MV-4-11 (cell line): ENCODE measurements around the gene GDF15.
"Not testable (repeated sequence)": the region's sequence is repeated elsewhere in the genome, so short reads cannot be mapped to it uniquely, and the experiment has no call there.

Experiments
- DNase-seq: peaks from one replicate; lab custom pipeline; 2025; lab: John Stamatoyannopoulos, UW

Gene GDF15

DNA sequence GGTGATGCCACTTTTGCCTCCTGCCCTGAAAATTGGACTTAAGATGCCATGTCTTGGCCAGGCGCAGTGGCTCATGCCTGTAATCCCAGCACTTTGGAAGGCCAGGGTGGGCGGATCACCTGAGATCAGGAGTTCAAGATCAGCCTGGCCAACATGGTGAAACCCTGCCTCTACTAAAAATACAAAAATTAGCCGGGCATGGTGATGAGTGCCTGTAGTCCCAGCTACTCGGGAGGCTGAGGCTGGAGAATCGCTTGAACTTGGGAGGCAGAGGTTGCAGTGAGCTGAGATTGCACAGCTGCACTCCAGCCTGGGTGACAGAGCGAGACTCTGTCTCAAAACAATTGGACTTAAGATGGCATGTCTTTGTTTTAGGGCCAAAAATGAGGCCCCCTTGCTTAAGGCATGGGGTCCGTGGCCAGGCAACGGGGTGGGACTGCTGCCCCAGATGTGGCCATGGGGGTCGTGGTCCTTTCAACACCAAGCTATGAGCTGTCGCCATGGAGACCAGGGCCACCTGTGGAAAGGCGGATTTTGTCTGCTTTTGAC is 21.6 kb upstream of the GDF15 start:
- DNase-seq, result not testable (repeated sequence)

DNA sequence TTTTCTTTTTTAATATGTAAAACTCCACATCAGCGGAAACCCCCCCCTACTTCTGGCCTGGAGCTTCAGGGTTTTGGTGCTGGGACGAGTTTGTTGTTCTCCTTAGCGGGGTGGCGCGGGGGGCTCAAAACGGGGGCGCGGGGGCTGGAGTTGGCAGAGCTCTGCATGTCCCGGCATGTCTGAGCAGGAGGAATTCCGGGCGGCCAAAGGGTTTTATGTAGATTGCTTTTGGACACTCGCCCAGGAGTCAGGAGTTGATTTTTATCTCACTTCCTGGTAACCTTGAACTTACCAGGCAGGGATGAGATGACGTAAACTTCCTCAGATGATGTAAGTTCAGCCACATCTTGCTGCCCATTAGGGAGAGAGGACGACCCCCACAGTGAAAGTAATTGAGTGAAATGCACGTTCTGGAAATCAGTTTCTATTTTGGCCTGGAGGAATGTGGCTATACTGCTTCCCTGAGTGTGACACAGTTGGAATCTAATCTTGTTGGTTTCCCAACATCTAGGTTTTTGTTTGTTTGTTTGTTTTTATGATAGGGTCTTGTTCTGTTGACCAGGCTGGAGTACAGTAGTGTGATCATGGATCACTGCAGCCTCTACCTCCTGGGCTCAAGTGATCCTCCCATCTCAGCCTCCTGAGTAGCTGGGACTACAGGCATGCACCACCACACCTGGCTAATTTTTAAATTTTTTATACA is 21.0 kb upstream of the GDF15 start:
- peak; percentile 96 for DNase-seq

DNA sequence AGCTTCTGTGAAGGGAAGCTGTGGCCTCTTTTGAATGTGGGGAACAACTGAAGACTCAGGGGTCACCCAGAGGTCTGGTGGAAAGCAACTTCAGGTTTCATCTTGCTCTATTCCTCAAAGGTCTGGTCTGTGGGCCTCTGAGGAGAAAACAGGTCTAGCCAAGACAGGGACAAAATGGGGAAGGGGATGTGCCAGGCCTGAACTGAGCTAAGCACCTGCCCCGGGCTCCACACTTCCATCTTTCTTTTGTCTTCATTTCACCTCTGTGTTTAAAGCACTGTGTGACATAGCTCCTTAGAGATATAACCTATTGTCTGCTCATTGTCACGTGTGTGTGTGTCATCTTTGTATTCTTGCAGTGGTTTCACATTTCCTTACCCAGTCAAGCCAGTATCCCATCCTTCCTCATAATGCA is 19.9 kb upstream of the GDF15 start:
- DNase-seq, result peak; percentile 69

DNA sequence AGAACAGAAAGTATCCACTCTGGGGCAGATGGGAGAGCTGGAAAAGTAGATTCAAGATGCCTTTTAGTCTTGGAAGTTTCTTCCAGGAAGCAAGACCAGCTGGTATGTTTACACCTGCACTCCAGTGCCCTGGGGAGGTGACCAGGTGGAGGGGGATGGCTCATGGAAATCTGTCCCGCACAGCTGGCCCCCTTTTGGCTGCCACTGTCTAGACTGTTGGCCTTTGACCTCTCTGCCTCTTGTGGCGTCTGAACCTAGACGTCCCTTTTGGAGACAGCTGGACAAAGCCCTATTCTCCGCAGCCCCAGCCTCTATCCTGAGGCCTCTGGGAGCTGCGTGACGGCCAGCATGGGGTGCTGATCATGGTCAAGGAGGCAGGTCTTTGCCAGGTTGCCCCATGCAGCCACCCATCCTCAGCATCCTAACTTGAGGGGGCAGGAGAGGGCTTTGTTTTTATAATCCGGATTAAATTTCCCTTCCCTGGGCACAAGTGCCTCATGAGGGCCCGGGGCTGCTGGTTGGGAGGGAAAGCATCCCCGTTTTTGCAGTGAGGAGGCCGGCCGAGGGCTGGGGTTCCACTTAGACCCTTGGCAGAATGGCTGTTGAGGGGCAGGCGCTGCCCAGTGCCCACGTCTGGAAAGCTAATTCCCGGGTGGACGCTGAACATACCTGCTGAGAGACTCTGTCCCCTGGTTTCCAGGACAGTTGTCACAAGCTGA is 17.3 kb upstream of the GDF15 start:
- DNase-seq, result no peak

DNA sequence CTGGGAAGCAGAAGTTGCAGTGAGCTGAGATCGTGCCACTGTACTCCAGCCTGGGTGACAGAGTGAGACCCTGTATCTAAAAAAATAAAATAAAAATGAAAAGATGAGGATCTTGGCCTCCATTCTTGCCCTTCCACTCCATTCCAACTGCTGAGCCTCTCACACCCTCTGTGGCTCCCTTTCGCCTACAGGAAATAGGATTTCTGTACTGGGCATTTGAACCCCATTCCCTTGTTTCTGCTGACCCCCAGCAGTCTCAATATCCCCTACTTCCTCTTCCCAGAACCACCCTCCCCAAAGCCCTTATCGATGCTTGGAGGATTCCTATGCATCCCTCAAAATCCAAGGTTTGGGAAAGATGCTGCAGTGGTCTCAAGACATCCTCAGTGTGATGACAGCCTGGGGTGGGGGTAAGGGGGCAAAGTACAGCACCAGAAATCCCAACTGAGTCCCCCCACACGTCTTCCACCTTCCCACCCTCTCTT is 12.5 kb upstream of the GDF15 start:
- no peak for DNase-seq

DNA sequence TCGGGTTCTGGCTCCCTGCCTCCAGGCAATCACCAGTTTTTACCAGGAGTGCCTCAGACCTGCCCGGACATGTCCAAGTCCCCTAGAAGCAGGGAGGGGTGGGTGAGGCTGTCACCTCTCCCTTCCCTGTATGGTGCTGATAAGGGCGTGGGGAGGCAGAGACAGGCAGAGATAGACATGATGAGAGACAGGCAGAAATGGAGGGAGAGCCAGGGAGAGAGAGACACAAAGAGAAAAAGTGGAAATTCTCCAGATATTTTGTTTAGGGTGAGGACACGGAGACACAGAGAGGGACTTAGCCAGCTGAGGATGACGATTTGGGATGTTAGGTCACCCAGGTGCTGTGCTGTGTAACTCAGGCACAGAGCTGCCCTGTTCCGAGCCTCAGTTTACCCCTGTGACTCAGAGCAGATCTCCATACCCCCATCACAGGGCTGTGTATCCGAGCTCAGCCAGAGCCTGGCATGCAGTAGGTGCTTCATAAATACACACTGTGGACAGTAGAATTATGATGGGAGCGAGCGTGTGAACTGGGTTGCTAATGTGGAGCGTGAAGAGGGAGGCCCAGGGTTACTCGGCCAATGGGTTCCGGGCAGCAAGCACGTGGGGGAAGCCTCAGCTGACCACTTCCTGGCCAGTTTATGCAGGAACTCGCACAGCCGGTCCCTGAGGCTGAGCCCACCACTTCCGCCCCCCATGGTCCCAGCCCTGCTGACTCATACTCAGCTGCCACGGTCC is 11.9 kb upstream of the GDF15 start:
- DNase-seq, result peak; percentile 99

DNA sequence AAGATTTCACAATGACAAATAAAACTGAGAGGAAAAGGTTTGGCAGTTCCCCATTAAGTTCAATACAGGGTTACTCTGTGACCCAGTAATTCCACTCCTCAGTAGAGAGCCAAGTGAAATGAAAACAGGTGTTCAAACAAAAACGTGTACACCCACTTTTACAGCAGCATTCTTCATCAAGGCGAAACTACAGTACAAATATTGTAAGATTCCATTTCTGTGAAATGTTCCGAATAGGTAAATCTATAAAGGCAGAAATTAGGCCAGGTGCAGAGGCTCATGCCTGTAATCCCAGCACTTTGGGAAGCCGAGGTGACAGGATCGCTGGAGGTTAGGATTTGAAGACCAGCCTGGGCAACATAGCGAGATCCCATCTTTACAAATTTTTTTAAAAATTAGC is 8.9 kb upstream of the GDF15 start:
- DNase-seq, result no peak

DNA sequence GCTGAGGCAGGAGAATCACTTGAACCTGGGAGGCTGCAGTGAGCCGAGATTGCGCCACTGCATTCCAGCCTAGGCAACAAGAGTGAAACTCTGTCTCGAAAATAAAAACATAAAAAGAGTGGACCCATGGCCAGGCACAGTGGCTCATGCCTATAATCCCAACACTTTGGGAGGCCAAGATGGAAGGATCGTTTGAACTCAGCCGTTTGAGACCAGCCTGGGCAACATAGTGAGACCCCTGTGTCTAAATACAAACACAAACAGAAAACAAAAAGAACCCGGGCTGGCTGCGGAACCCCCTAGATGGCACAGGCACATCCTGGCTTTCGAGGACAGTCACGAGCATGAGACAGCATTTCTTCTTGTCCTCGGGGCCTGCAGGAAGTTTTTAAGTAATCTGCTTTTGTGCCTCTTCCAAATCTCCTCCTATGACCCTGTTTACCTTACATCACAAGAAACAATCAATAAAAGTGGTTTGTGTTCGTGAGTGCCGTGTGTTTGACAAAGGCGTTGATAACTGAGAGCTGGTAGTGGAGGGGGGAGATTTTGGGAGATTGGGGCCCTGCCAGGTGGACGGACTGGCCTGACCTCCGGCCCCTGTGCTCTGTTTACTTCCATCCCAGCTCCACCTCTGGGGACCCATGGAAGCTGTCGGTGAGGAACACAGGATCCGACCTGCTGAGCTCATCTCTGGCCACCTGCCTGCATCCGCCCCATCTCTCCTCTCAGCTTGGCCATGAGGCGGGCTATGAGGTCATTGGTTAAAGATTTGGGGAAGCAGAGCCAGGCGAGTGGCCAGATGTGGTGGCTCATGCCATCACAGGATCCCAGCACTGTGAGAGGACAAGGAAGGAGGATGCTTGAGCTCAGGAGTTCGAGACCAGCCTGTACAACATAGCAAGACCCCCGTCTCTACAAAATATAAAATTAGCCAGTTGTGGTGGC is 5.9 kb upstream of the GDF15 start:
- DNase-seq, result peak; percentile 68

DNA sequence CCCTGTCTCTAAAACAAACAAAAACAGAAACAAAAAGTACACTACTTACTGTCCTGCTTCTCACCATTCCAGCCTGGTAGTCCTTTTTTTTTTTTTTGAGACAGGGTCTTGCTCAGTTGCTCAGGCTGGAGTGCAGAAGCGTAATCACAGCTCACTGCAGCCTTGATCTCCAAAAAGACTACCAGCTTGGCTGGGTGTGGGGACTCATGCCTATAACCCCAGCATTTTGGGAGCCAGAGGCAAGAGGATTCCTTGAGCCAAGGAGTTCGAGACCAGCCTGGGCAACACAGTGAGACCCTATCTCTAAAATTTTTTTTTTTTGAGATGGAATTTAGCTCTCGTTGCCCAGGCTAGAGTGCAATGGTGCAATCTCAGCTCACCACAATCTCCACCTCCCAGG is 5.1 kb upstream of the GDF15 start:
- no peak for DNase-seq

DNA sequence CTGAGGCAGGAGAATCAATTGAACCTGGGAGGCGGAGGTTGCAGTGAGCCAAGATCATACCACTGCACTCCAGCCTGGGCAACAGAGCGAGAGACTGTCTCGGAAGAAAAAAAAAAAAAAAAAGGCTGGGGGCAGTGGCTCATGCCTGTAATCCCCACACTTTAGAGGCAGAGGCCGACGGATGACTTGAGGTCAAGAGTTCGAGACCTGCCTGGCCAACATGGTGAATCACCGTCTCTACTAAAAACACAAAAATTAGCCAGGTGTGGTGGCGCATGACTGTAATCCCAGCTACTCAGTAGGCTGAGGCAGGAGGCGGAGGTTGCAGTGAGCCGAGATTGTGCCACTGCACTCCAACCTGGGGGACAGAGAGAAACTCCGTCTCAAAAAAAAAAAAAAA is 2.3 kb upstream of the GDF15 start:
- DNase-seq, result not testable (repeated sequence)

DNA sequence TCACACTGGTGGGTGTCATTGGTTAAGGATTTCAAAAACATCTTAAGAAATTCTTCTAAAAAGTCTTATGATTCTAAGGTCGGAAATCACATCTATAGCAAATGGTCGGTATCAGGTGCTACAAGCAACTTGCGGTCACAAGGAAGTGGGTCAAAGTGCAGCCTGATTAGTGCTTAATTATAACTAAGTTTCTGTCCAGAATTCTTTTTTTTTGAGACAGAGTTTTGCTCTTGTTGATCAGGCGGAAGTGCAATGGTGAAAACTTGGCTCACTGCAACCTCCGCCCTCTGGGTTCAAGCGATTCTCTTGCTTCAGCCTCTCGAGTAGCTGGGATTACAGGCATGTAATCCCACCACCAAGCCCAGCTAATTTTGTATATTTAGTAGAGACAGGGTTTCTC is 1.2 kb upstream of the GDF15 start:
- no peak for DNase-seq

DNA sequence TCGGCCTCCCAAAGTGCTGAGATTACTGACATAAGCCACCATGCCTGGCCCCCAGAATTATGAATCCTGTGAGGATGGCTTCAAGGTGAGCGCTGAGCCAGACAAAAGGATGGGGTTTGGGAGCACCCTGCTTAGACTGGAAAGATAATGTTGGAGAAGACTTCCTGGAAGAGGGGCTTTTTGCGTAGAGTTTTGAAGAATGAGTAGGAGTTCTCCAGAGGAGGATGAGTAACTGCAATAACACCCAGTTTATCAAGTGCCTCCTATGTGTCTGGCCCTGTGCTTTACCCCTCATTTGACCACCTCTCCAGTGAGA is 641 bp upstream of the GDF15 start:
- no peak for DNase-seq

DNA sequence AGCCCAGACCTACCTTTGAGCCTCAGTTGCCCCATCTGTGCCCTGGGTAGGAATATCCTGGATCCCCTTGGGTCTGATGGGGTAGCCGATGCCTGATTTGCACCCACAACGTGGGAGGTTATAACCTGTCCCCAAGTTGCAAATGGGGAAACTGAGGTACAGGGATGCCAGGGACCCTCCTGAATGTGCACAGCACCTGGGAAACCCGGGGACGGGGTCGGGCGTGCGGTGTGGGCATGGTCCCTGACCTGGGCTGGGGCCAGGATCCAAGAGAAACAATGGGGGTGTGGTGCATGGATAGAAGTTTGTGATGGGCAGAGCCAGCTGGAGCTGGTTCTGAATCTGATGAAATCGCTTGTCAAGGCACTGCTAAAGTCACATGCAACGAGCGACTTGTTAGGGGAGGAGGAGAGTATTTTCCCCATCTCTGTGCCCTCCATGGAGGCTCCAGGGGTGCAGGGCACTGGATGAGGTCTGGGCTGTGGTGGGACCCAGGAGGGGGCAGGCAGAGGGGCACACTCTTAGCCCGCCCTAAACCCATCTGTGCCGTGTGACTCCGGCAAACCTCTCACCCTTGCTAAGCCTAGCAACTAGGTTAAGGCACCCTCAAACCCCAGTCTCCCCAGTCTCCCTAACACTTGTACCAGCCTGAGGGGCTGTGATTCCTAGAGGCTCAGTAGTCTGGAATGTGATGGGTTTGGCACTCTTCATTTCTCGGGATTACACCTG is 749 bp downstream of the GDF15 start:
- no peak for DNase-seq

DNA sequence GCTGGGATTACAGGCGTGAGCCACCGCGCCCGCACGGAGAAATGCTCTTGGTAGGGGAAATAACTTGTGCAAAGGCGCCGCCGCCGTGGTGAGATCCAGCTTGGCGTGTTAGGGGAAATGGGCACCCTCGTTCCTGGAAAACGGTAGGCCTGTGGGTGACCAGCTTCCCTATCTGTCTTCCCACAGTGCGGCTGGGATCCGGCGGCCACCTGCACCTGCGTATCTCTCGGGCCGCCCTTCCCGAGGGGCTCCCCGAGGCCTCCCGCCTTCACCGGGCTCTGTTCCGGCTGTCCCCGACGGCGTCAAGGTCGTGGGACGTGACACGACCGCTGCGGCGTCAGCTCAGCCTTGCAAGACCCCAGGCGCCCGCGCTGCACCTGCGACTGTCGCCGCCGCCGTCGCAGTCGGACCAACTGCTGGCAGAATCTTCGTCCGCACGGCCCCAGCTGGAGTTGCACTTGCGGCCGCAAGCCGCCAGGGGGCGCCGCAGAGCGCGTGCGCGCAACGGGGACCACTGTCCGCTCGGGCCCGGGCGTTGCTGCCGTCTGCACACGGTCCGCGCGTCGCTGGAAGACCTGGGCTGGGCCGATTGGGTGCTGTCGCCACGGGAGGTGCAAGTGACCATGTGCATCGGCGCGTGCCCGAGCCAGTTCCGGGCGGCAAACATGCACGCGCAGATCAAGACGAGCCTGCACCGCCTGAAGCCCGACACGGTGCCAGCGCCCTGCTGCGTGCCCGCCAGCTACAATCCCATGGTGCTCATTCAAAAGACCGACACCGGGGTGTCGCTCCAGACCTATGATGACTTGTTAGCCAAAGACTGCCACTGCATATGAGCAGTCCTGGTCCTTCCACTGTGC is 2.4 kb downstream of the GDF15 start:
- peak; percentile 91 for DNase-seq

DNA sequence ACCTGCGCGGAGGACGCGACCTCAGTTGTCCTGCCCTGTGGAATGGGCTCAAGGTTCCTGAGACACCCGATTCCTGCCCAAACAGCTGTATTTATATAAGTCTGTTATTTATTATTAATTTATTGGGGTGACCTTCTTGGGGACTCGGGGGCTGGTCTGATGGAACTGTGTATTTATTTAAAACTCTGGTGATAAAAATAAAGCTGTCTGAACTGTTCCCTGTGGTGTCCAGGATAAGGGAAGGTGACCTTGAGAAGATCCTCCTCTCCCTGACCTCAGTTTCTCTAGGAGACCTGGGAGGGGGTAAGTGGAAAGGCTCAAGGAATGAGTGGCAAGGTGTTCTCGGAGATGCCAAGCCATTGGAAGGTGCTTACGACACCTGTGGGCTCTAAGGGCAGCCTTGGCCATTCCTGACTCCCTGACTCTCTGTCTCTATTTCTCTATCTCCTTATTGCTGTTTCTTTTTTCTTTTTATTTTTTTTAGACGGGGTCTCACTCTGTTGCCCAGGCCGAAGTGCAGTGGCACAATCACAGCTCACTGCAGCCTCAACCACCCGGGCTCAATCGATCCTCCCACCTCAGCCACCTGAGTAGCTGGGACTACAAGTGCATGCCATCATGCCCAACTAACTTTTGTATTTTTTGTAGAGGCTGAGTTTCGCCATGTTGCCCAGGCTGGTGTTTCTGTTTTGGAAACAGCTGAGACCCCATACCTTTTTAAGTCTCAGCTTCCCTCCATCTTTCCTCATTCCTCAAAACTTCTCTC is 3.2 kb downstream of the GDF15 start:
- DNase-seq, result no peak

DNA sequence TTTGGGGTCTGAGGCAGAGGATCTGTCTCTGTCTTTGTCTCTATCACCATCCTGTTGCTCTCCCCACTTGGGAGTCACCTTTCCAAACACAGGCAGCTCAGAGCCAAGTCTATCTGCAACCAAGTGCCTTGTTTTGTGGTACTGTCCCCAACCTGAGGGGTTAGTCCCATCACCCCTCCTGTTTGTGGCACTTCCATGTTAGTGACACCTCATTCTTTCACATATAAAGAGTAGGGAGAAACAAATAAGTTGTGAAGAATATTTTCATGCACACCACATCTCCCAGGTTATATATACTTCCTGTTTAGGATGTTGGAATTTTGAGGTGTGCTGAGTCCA is 3.7 kb downstream of the GDF15 start:
- DNase-seq, result no peak

DNA sequence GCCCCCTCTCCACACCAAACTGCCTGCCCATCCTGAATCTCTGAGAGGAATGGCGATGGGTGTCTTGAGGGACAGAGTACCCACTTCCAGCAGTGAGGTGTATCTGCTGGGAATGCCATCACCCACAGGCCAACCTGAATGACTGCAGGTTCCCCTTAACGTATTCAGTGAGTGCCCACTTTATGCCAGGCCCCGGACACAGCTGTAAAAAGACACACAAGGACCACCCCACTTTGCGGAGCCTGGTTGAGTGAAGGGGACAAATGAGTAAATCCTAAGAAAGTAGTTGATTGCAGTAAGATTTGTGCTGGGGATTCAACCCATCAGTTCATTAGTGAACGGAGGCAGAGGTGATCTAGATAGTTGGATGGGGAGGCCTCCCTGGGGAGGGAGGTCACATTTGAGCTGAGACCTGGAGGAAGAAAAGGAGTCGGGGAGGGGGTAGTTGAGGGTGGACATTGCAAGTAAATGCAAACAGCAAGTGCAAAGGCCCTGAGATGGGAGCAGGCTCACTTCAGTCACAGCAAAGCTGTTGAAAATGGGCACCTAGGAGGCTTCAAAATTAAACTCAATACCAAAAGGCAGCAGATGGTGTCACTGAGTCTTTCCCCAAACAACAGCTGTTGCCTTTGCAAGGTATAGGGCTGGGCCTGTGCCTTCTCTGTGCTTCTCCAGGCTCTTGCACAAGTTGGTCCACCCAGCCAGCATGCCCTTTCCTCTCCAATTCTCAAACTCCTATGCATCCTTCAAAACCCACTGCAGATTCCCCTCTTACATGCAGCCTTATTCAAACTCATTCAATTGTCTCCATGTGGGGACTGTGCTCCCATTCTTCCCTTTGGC is 4.3 kb downstream of the GDF15 start:
- DNase-seq, result no peak

DNA sequence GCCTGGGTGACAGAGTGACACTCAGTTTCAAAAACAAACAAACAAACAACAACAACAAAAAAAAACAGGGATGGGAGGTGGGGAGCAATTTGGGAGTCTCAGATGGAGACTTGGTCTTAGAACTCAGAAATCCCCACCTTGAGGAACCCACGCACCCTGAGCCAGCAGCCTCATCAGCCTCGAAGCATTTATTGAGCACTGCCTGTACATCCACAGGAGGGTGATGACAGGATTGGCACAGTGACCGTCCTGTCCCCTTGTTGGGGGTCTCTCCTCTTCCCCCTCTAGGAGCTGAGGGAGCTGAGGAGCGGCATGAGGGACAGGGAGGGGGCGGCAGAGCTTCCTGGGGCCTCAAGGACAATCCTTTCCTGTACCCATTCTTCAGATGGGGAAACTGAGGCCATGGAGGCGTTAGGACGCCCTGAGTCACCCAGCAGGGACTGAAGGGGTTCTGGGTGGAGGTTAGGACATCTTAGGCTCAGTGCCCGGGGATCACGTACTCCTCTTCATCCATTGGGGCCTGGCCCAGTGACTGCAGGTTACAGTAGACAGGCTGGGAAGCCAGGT is 5.6 kb downstream of the GDF15 start:
- DNase-seq, result no peak
